ENCODE data around the gene DIMT1.

The DIMT1 gene

DNA sequence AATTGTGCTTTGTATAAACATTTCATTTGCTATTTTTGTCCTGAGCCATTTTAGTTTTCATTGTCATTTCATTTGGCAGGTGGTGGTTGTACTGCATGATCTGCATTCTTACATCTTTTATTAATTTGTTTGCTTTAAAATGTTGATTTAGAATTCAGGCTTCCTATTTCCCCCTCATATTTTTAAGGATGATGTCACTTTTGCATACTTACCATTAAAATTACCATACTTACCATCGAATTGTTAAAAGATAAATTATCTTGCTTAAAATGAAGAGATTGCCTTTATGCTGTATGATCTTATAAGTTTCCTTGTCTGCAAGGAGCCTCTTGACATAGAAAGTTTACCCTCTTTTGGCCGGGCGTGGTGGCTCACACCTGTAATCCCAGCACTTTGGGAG lies 31.1 kb downstream of the DIMT1 start:
- in situ Hi-C loops (cut with MboI; ENCODE audit: low sequenced_read_pairs), result no loop called here

DNA sequence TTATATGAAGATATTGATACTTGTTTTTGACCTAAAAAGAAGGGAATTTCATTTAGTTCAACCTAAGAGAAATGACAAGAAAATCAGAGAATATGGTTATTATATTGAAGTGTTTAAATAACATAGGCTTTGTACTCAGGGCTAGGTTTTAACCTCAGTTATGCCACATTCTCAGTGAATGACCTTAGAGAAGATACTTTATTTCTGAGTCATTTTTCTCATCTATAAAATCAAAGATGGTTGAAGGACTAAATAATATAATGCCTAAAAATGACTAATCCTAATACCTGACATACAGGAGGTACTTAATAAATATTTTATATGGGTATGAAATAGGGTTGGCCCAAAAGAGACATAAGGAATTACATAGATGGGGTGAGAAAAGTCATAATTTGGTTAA lies 32.3 kb downstream of the DIMT1 start:
- in situ Hi-C loops (cut with MboI; ENCODE audit: low sequenced_read_pairs), result no loop called here

DNA sequence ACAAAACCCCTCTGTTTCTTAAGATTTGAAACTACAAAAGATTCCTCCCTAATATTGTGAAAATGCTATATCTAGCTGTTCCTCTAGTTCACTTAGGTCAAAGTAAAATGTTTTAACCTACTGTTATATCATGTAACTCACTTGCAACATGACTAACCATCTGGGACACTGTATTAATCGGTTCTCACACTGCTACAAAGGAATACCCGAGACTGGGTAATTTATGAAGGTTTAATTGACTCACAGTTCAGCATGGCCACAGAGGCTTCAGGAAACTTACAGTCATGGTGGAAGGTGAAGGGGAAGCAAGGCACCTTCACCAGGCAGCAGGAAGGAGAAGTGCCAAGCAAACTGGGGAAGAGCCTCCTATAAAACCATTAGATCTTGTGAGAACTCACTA lies 34.7 kb downstream of the DIMT1 start:
- in situ Hi-C loops (cut with MboI; ENCODE audit: low sequenced_read_pairs), result no loop called here

- in situ Hi-C loops (cut with MboI; ENCODE audit: low sequenced_read_pairs), result no loop called here
Measured at GRCh38 chr5:62362701-62363100, 41.0 kb downstream of the DIMT1 start.

- in situ Hi-C loops (cut with MboI; ENCODE audit: low sequenced_read_pairs), result no loop called here
Measured at GRCh38 chr5:62354028-62354874, 49.5 kb downstream of the DIMT1 start.

- in situ Hi-C loops (cut with MboI; ENCODE audit: low sequenced_read_pairs), result no loop called here
Measured at GRCh38 chr5:62348723-62349481, 54.8 kb downstream of the DIMT1 start.

- in situ Hi-C loops (cut with MboI; ENCODE audit: low sequenced_read_pairs), result no loop called here
Measured at GRCh38 chr5:62347928-62348327, 55.8 kb downstream of the DIMT1 start.

- in situ Hi-C loops (cut with MboI; ENCODE audit: low sequenced_read_pairs), result no loop called here
Measured at GRCh38 chr5:62346748-62347147, 57.0 kb downstream of the DIMT1 start.

DNA sequence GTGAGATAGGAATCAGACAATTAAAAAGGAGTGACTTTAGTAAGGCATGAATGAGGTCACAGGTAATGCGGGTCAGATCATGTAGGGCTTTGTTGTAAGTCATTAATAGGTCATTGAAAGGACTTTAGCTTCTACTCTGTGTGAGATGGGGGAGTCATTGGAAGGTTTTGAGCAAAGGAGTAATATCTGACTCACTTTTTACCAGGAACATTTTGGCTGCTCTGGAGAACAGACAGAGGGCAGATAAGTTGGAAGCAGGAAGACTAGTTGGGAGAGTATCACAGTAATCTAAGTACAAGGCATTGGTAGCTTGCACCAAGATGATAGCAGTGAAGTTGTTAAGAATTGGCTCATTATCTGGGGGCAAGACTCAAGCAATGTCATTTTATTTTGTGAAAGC lies 60.3 kb downstream of the DIMT1 start:
- in situ Hi-C loops (cut with MboI; ENCODE audit: low sequenced_read_pairs), result no loop called here

GRCh38 chr5:62342476-62342837 lies 61.2 kb downstream of the DIMT1 start:
- in situ Hi-C loops (cut with MboI; ENCODE audit: low sequenced_read_pairs), result no loop called here

- in situ Hi-C loops (cut with MboI; ENCODE audit: low sequenced_read_pairs), result no loop called here
Measured at GRCh38 chr5:62341783-62342475, 61.8 kb downstream of the DIMT1 start.

DNA sequence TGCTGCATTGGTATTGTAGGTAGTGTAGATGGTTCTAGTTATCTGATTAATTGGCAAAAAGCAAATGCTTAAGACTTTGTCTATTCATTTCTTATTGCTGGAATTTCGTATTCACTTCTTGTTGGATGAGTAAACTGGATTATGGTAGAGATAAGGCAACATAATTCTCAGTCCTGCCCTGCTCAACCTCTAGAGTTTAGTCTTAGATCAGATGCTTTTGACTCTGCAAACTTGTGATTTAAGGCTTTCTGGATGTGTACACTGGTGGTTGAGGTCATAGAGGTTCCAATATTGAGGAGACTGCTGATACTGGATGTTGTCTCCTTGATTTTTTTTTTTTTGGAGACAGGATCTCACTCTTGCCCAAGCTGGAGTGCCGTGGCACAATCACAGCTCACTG lies 62.7 kb downstream of the DIMT1 start:
- in situ Hi-C loops (cut with MboI; ENCODE audit: low sequenced_read_pairs), result no loop called here

GRCh38 chr5:62340392-62340791 lies 63.3 kb downstream of the DIMT1 start:
- in situ Hi-C loops (cut with MboI; ENCODE audit: low sequenced_read_pairs), result no loop called here
